ENCODE data around the gene USP12. TPM values are rescaled to one million over a fixed set of nuclear protein-coding genes. Genes with fewer than 3 reads are reported as not detected.

The USP12 gene
- total RNA-seq, 2 experiments from 2014 or later: 9.9 to 27.6 TPM

GRCh38 chr13:27043013-27043412 is 128.6 kb downstream of the USP12 start:
- no peak overlapping the region for H3K4me2 ChIP-seq (ENCODE audit: low read length)
- H3K4me1 ChIP-seq (ENCODE audit: insufficient read depth, low read length, poor library complexity, severe bottlenecking): peaks cover 8% of the 10 kb centered on the region
- H3K79me2 ChIP-seq (ENCODE audit: insufficient read depth, low read depth, low read length): no peaks in the 10 kb centered on the region
- no peak overlapping the region for H2AFZ ChIP-seq (ENCODE audit: low read length)
- TF ChIP-seq CTCF (conservative IDR thresholded peaks at IDR 0.05; ENCODE audit: low read length) (no peak), EZH2phosphoT487 (IDR thresholded peaks at IDR 0.05; ENCODE audit: borderline replicate concordance, low read depth, low read length) (no peak)
- H3K36me3 ChIP-seq (ENCODE audit: insufficient read depth, low read length): no peaks in the 10 kb centered on the region
- intact Hi-C loops (cut with micrococcal nuclease; ENCODE audit: unreplicated experiment): no loop called here
- no peaks in the 10 kb centered on the region for H4K20me1 ChIP-seq (ENCODE audit: insufficient read depth, low read length)
- BruUV-seq (replicated peaks): no TSS peak
- POLR2A ChIA-PET: no interaction called here
- no peak overlapping the region for H3K27ac ChIP-seq (ENCODE audit: low read depth, low read length, poor library complexity, severe bottlenecking)
- H3K9me3 ChIP-seq (ENCODE audit: low read length): no peaks in the 10 kb centered on the region
- CTCF ChIA-PET (ENCODE audit: unreplicated experiment): no interaction called here
- no peak for DNase-seq (ENCODE audit: low spot score)
- H3K9me2 ChIP-seq (ENCODE audit: insufficient read depth, low read length): no peaks in the 10 kb centered on the region
- no peak overlapping the region for H3K4me3 ChIP-seq (ENCODE audit: low read depth, low read length, poor library complexity, severe bottlenecking)

DNA sequence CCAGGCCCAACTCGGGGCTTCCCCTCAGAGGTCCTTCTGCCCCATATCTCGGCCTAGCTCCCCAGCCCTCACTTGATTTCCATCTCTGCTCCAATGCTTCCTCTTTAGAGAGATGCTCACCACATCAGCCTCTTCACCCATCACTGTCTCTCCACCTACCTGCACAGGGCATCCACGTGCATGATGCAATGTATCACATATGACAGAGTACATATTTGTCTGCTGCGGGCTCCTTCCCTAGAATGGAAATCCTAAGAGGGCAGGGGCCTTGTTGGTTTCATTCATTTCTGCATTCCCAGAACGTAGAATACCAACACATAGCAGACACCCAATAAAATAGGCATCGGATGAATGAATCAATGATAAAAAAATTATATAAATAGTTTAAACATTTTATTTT is 130.3 kb downstream of the USP12 start:
- no peak overlapping the region for H2AFZ ChIP-seq (ENCODE audit: low read length)
- H3K4me3 ChIP-seq (ENCODE audit: low read depth, low read length, poor library complexity, severe bottlenecking): no peak overlapping the region
- intact Hi-C loops (cut with micrococcal nuclease; ENCODE audit: unreplicated experiment): no loop called here
- H3K27ac ChIP-seq (ENCODE audit: low read depth, low read length, poor library complexity, severe bottlenecking): no peak overlapping the region
- POLR2A ChIA-PET: interaction anchor here (0.7 kb wide), 1 partner anchor 34 kb away, joined by 5 read pairs; no protein-coding TSS in a partner anchor
- H3K4me2 ChIP-seq (ENCODE audit: low read length): no peak overlapping the region
- H3K9me2 ChIP-seq (ENCODE audit: insufficient read depth, low read length): no peaks in the 10 kb centered on the region
- no peak for DNase-seq (ENCODE audit: low spot score)
- TF ChIP-seq CTCF (conservative IDR thresholded peaks at IDR 0.05; ENCODE audit: low read length) (no peak), EZH2phosphoT487 (IDR thresholded peaks at IDR 0.05; ENCODE audit: borderline replicate concordance, low read depth, low read length) (no peak)
- no peaks in the 10 kb centered on the region for H3K9me3 ChIP-seq (ENCODE audit: low read length)
- no TSS peak for BruUV-seq (replicated peaks)
- no peaks in the 10 kb centered on the region for H3K36me3 ChIP-seq (ENCODE audit: insufficient read depth, low read length)
- H4K20me1 ChIP-seq (ENCODE audit: insufficient read depth, low read length): no peaks in the 10 kb centered on the region
- CTCF ChIA-PET (ENCODE audit: unreplicated experiment): no interaction called here
- H3K4me1 ChIP-seq (ENCODE audit: insufficient read depth, low read length, poor library complexity, severe bottlenecking): peaks cover 8% of the 10 kb centered on the region
- no peaks in the 10 kb centered on the region for H3K79me2 ChIP-seq (ENCODE audit: insufficient read depth, low read depth, low read length)

DNA sequence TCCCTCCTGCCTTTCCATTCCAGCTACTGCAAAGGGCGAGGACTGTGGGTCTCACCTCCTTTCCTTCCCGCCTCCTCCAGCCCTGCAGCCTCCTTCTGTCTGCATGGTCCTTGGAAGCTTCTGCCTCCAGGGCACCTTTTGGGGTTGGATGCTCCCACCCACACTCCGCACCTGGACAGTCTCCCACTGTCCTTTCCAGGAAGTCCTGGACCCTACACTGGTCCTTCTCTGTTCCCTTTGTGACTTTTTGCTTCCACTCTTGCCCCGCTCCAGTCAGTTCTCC is 130.8 kb downstream of the USP12 start:
- Histone ChIP-seq H3K4me2 (ENCODE audit: low read length) (no peak overlapping the region), H3K4me1 (ENCODE audit: insufficient read depth, low read length, poor library complexity, severe bottlenecking) (peaks cover 8% of the 10 kb centered on the region), H3K79me2 (ENCODE audit: insufficient read depth, low read depth, low read length) (no peaks in the 10 kb centered on the region), H3K27ac (ENCODE audit: low read depth, low read length, poor library complexity, severe bottlenecking) (no peak overlapping the region), H2AFZ (ENCODE audit: low read length) (no peak overlapping the region), H3K36me3 (ENCODE audit: insufficient read depth, low read length) (no peaks in the 10 kb centered on the region), H3K4me3 (ENCODE audit: low read depth, low read length, poor library complexity, severe bottlenecking) (no peak overlapping the region), H3K9me2 (ENCODE audit: insufficient read depth, low read length) (no peaks in the 10 kb centered on the region), H3K9me3 (ENCODE audit: low read length) (no peaks in the 10 kb centered on the region), H4K20me1 (ENCODE audit: insufficient read depth, low read length) (no peaks in the 10 kb centered on the region)
- no peak for DNase-seq (ENCODE audit: low spot score)
- no peak for TF ChIP-seq CTCF (conservative IDR thresholded peaks at IDR 0.05; ENCODE audit: low read length)
- no peak for TF ChIP-seq EZH2phosphoT487 (IDR thresholded peaks at IDR 0.05; ENCODE audit: borderline replicate concordance, low read depth, low read length)
- ChIA-PET POLR2A (interaction anchor here (0.6 kb wide), 1 partner anchor 12 kb away, joined by 5 read pairs; no protein-coding TSS in a partner anchor), CTCF (ENCODE audit: unreplicated experiment) (interaction anchor here (0.6 kb wide), 1 partner anchor 111 kb away, joined by 3 read pairs; no protein-coding TSS in a partner anchor)
- intact Hi-C loops (cut with micrococcal nuclease; ENCODE audit: unreplicated experiment): no loop called here
- no TSS peak for BruUV-seq (replicated peaks)
